Measurements from ENCODE around the gene NPIPB2. TPM values are rescaled to one million over a fixed set of nuclear protein-coding genes. Genes with fewer than 3 reads are reported as not detected.
"Not testable (repeated sequence)": the region's sequence is repeated elsewhere in the genome, so short reads cannot be mapped to it uniquely, and the experiment has no call there.

The NPIPB2 gene
- total RNA-seq: 10 to 100 TPM; 14.6 to 23.1 (median 19.5) TPM
- 10.4 TPM for total RNA-seq (2013)
- total RNA-seq: 0.08 to 5.0 (median 0.76) reads per million in 29 experiments

- H3K9me3 Mint-ChIP-seq; H3K36me3 Mint-ChIP-seq; H3K27me3 ChIP-seq (replicated peaks in 1 of 2; ENCODE audit: control insufficient read depth in 2 of 2, extremely low read depth in 1 of 2, insufficient read depth in 2 of 2, low read length in 1 of 2); ATAC-seq (replicated peaks in 1 of 4); H3K27ac ChIP-seq (ENCODE audit: low read length); H3K4me3 ChIP-seq (ENCODE audit: control insufficient read depth in 1 of 2, extremely low read depth in 1 of 2, low read length in 1 of 2); DNase-seq; H3K4me1 Mint-ChIP-seq; H3K9me3 ChIP-seq; CTCF ChIA-PET; H3K27ac Mint-ChIP-seq; H3K27me3 Mint-ChIP-seq; H3K36me3 ChIP-seq (ENCODE audit: control insufficient read depth in 2 of 2, extremely low read depth in 1 of 2, insufficient read depth in 1 of 2, low read length in 1 of 2); H3K4me1 ChIP-seq (ENCODE audit: control insufficient read depth in 1 of 2, extremely low read depth in 1 of 2, insufficient read depth in 2 of 2, low read length in 2 of 2); POLR2A ChIA-PET; H3K4me3 Mint-ChIP-seq: not testable (repeated sequence)
- no CpG with 5 or more reads among the region's 4 CpGs for WGBS (ENCODE audit: insufficient coverage)
Measured at GRCh38 chr16:11941945-11942344, at the start of gene NPIPB2. NPIPB2 (minus strand) TSS chr16:11942045; CDS start chr16:11942045, 0 bp downstream.

GRCh38 chr16:11990702-11991390, 49.0 kb upstream of the NPIPB2 start:
- H3K27me3 ChIP-seq (replicated peaks in 1 of 2; ENCODE audit: control insufficient read depth in 2 of 2, extremely low read depth in 1 of 2, insufficient read depth in 2 of 2, low read length in 1 of 2): no peaks in the 10 kb centered on the region
- ChIA-PET CTCF (no interaction called here), POLR2A (interaction anchor here in 1 of 2 donors (0.5 kb wide), 1 partner anchor 30 kb away, joined by 6 read pairs; no protein-coding TSS in a partner anchor)
- no peaks in the 10 kb centered on the region for H3K4me1 ChIP-seq (ENCODE audit: control insufficient read depth in 1 of 2, extremely low read depth in 1 of 2, insufficient read depth in 2 of 2, low read length in 2 of 2)
- no peak overlapping the region for H3K27ac ChIP-seq (ENCODE audit: low read length)
- H3K4me3 ChIP-seq (ENCODE audit: control insufficient read depth in 1 of 2, extremely low read depth in 1 of 2, low read length in 1 of 2): no peak overlapping the region
- Mint-ChIP-seq H3K4me3 (no peak overlapping the region), H3K4me1 (peaks cover 0 to 11% (median 7%) of the 10 kb centered on the region in 3 donors), H3K9me3 (no peaks in the 10 kb centered on the region), H3K36me3 (peaks cover 10% of the 10 kb centered on the region), H3K27me3 (no peaks in the 10 kb centered on the region), H3K27ac (no peak overlapping the region)
- ATAC-seq (replicated peaks in 1 of 4) (no peak), DNase-seq (no peak)
- WGBS (ENCODE audit: insufficient coverage): 88% methylated on average over 3 of the region's 11 CpGs
- no peaks in the 10 kb centered on the region for H3K9me3 ChIP-seq
- peaks cover 0 to 2% of the 10 kb centered on the region in 2 donors for H3K36me3 ChIP-seq (ENCODE audit: control insufficient read depth in 2 of 2, extremely low read depth in 1 of 2, insufficient read depth in 1 of 2, low read length in 1 of 2)

- no peak for DNase-seq
- CTCF ChIA-PET: no interaction called here
- Histone ChIP-seq H3K4me3 (ENCODE audit: control insufficient read depth in 1 of 2, extremely low read depth in 1 of 2, low read length in 1 of 2) (no peak overlapping the region), H3K9me3 (no peaks in the 10 kb centered on the region), H3K27ac (ENCODE audit: low read length) (no peak overlapping the region), H3K36me3 (ENCODE audit: control insufficient read depth in 2 of 2, extremely low read depth in 1 of 2, insufficient read depth in 1 of 2, low read length in 1 of 2) (peaks cover 2% of the 10 kb centered on the region in 2 donors), H3K4me1 (ENCODE audit: control insufficient read depth in 1 of 2, extremely low read depth in 1 of 2, insufficient read depth in 2 of 2, low read length in 2 of 2) (no peaks in the 10 kb centered on the region), H3K27me3 (replicated peaks in 1 of 2; ENCODE audit: control insufficient read depth in 2 of 2, extremely low read depth in 1 of 2, insufficient read depth in 2 of 2, low read length in 1 of 2) (no peaks in the 10 kb centered on the region)
- no peak overlapping the region for H3K4me3 Mint-ChIP-seq
- no peak overlapping the region for H3K27ac Mint-ChIP-seq
- H3K27me3 Mint-ChIP-seq: no peaks in the 10 kb centered on the region
- POLR2A ChIA-PET: no interaction called here
- no peaks in the 10 kb centered on the region for H3K9me3 Mint-ChIP-seq
- H3K36me3 Mint-ChIP-seq: peaks cover 22% of the 10 kb centered on the region
- ATAC-seq (replicated peaks in 1 of 4): no peak
- peaks cover 2 to 28% (median 11%) of the 10 kb centered on the region in 3 donors for H3K4me1 Mint-ChIP-seq
- WGBS (ENCODE audit: insufficient coverage): no CpG with 5 or more reads among the region's 5 CpGs
Measured at GRCh38 chr16:11988258-11988978, 46.6 kb upstream of the NPIPB2 start.

GRCh38 chr16:11986521-11987057, 44.7 kb upstream of the NPIPB2 start:
- Mint-ChIP-seq H3K4me3 (no peak overlapping the region), H3K9me3 (no peaks in the 10 kb centered on the region), H3K36me3 (peaks cover 22% of the 10 kb centered on the region), H3K27me3 (no peaks in the 10 kb centered on the region), H3K4me1 (peaks cover 4 to 34% (median 14%) of the 10 kb centered on the region in 3 donors), H3K27ac (no peak overlapping the region)
- ATAC-seq (replicated peaks in 1 of 4) (no peak), DNase-seq (no peak)
- CTCF ChIA-PET: no interaction called here
- no peak overlapping the region for H3K27ac ChIP-seq (ENCODE audit: low read length)
- H3K27me3 ChIP-seq (replicated peaks in 1 of 2; ENCODE audit: control insufficient read depth in 2 of 2, extremely low read depth in 1 of 2, insufficient read depth in 2 of 2, low read length in 1 of 2): no peaks in the 10 kb centered on the region
- POLR2A ChIA-PET: no interaction called here
- H3K36me3 ChIP-seq (ENCODE audit: control insufficient read depth in 2 of 2, extremely low read depth in 1 of 2, insufficient read depth in 1 of 2, low read length in 1 of 2): peaks cover 2% of the 10 kb centered on the region in 2 donors
- no peaks in the 10 kb centered on the region for H3K4me1 ChIP-seq (ENCODE audit: control insufficient read depth in 1 of 2, extremely low read depth in 1 of 2, insufficient read depth in 2 of 2, low read length in 2 of 2)
- H3K4me3 ChIP-seq (ENCODE audit: control insufficient read depth in 1 of 2, extremely low read depth in 1 of 2, low read length in 1 of 2): no peak overlapping the region
- 100% methylated on average over 4 of the region's 12 CpGs for WGBS (ENCODE audit: insufficient coverage)
- H3K9me3 ChIP-seq: no peaks in the 10 kb centered on the region

- H3K4me3 Mint-ChIP-seq: no peak overlapping the region
- 83% methylated on average over 3 of the region's 5 CpGs for WGBS (ENCODE audit: insufficient coverage)
- H3K27me3 Mint-ChIP-seq: no peaks in the 10 kb centered on the region
- no peaks in the 10 kb centered on the region for H3K4me1 ChIP-seq (ENCODE audit: control insufficient read depth in 1 of 2, extremely low read depth in 1 of 2, insufficient read depth in 2 of 2, low read length in 2 of 2)
- H3K27me3 ChIP-seq (replicated peaks in 1 of 2; ENCODE audit: control insufficient read depth in 2 of 2, extremely low read depth in 1 of 2, insufficient read depth in 2 of 2, low read length in 1 of 2): no peaks in the 10 kb centered on the region
- H3K9me3 Mint-ChIP-seq: no peaks in the 10 kb centered on the region
- POLR2A ChIA-PET: no interaction called here
- peaks cover 4 to 38% (median 20%) of the 10 kb centered on the region in 3 donors for H3K4me1 Mint-ChIP-seq
- peaks cover 2% of the 10 kb centered on the region in 2 donors for H3K36me3 ChIP-seq (ENCODE audit: control insufficient read depth in 2 of 2, extremely low read depth in 1 of 2, insufficient read depth in 1 of 2, low read length in 1 of 2)
- peaks cover 20% of the 10 kb centered on the region for H3K36me3 Mint-ChIP-seq
- H3K27ac Mint-ChIP-seq: no peak overlapping the region
- ATAC-seq (replicated peaks in 1 of 4) (no peak), DNase-seq (no peak)
- H3K27ac ChIP-seq (ENCODE audit: low read length): no peak overlapping the region
- CTCF ChIA-PET: no interaction called here
- H3K4me3 ChIP-seq (ENCODE audit: control insufficient read depth in 1 of 2, extremely low read depth in 1 of 2, low read length in 1 of 2): no peak overlapping the region
- H3K9me3 ChIP-seq: no peaks in the 10 kb centered on the region
Measured at GRCh38 chr16:11985250-11985649, 43.4 kb upstream of the NPIPB2 start.

- Histone ChIP-seq H3K9me3 (no peaks in the 10 kb centered on the region), H3K27ac (ENCODE audit: low read length) (no peak overlapping the region), H3K4me1 (ENCODE audit: control insufficient read depth in 1 of 2, extremely low read depth in 1 of 2, insufficient read depth in 2 of 2, low read length in 2 of 2) (peaks cover 10 to 26% of the 10 kb centered on the region in 2 experiments), H3K36me3 (ENCODE audit: control insufficient read depth in 2 of 2, extremely low read depth in 1 of 2, insufficient read depth in 1 of 2, low read length in 1 of 2) (peaks cover 0 to 2% of the 10 kb centered on the region in 2 donors), H3K4me3 (ENCODE audit: control insufficient read depth in 1 of 2, extremely low read depth in 1 of 2, low read length in 1 of 2) (no peak overlapping the region), H3K27me3 (replicated peaks in 1 of 2; ENCODE audit: control insufficient read depth in 2 of 2, extremely low read depth in 1 of 2, insufficient read depth in 2 of 2, low read length in 1 of 2) (no peaks in the 10 kb centered on the region)
- Mint-ChIP-seq H3K9me3 (no peaks in the 10 kb centered on the region), H3K4me3 (no peak overlapping the region), H3K4me1 (peaks cover 38 to 65% (median 54%) of the 10 kb centered on the region in 3 donors), H3K36me3 (peaks cover 14% of the 10 kb centered on the region), H3K27ac (no peak overlapping the region), H3K27me3 (no peaks in the 10 kb centered on the region)
- no CpG with 5 or more reads among the region's 5 CpGs for WGBS (ENCODE audit: insufficient coverage)
- CTCF ChIA-PET: no interaction called here
- ATAC-seq (replicated peaks in 1 of 4) (no peak), DNase-seq (no peak)
- POLR2A ChIA-PET: no interaction called here
Measured at GRCh38 chr16:11980136-11980844, 38.4 kb upstream of the NPIPB2 start.

All from T-cell (primary cell).